Measurements from ENCODE around the gene CREB5.
"Not testable (repeated sequence)": the region's sequence is repeated elsewhere in the genome, so short reads cannot be mapped to it uniquely, and the experiment has no call there.

CREB5 gene

GRCh38 chr7:28609608-28610007, 197.3 kb downstream of the CREB5 start:
- no peak for TF ChIP-seq CTCF (IDR thresholded peaks at IDR 0.05; ENCODE audit: low read depth, low read length, missing control alignments)
- H3K4me3 ChIP-seq (ENCODE audit: low read depth, low read length), result no peak overlapping the region
- DNase-seq (ENCODE audit: low read depth), result no peak

- not testable (repeated sequence) for DNase-seq (ENCODE audit: low read depth); H3K4me3 ChIP-seq (ENCODE audit: low read depth, low read length)
Observed at GRCh38 chr7:28611399-28611897, 199.1 kb downstream of the CREB5 start.

GRCh38 chr7:28613262-28613661, 200.9 kb downstream of the CREB5 start:
- no peak overlapping the region for H3K4me3 ChIP-seq (ENCODE audit: low read depth, low read length)
- no peak for TF ChIP-seq CTCF (IDR thresholded peaks at IDR 0.05; ENCODE audit: low read depth, low read length, missing control alignments)
- DNase-seq (ENCODE audit: low read depth), result no peak

GRCh38 chr7:28615091-28615490, 202.8 kb downstream of the CREB5 start:
- TF ChIP-seq CTCF (IDR thresholded peaks at IDR 0.05; ENCODE audit: low read depth, low read length, missing control alignments), result peak; percentile 25
- DNase-seq (ENCODE audit: low read depth), result no peak
- H3K4me3 ChIP-seq (ENCODE audit: low read depth, low read length), result no peak overlapping the region

GRCh38 chr7:28617308-28617880, 205.1 kb downstream of the CREB5 start:
- no peak for TF ChIP-seq CTCF (IDR thresholded peaks at IDR 0.05; ENCODE audit: low read depth, low read length, missing control alignments)

GRCh38 chr7:28618383-28618782, 206.1 kb downstream of the CREB5 start:
- DNase-seq (ENCODE audit: low read depth), result no peak
- TF ChIP-seq CTCF (IDR thresholded peaks at IDR 0.05; ENCODE audit: low read depth, low read length, missing control alignments), result no peak
- no peak overlapping the region for H3K4me3 ChIP-seq (ENCODE audit: low read depth, low read length)

More at GRCh38 chr7:28617308-28617880, 205.1 kb downstream of the CREB5 start:
- DNase-seq (ENCODE audit: low read depth), result no peak
- no peak overlapping the region for H3K4me3 ChIP-seq (ENCODE audit: low read depth, low read length)

GRCh38 chr7:28619256-28619655, 206.9 kb downstream of the CREB5 start:
- DNase-seq (ENCODE audit: low read depth), result no peak
- H3K4me3 ChIP-seq (ENCODE audit: low read depth, low read length), result no peak overlapping the region
- no peak for TF ChIP-seq CTCF (IDR thresholded peaks at IDR 0.05; ENCODE audit: low read depth, low read length, missing control alignments)
